GM21447 (cell line): ENCODE data around the gene IRF5.
A peak's percentile ranks its signal among the peaks of the same experiment; 100 is the strongest.
"Not testable (repeated sequence)": the region's sequence is repeated elsewhere in the genome, so short reads cannot be mapped to it uniquely, and the experiment has no call there.

Source experiments
- ATAC-seq: cut with Tn5 transposase; IDR thresholded peaks from one replicate; pipeline ENCODE4 v1.9.1; 2021; ENCODE audit not compliant: unreplicated experiment

Gene IRF5

DNA sequence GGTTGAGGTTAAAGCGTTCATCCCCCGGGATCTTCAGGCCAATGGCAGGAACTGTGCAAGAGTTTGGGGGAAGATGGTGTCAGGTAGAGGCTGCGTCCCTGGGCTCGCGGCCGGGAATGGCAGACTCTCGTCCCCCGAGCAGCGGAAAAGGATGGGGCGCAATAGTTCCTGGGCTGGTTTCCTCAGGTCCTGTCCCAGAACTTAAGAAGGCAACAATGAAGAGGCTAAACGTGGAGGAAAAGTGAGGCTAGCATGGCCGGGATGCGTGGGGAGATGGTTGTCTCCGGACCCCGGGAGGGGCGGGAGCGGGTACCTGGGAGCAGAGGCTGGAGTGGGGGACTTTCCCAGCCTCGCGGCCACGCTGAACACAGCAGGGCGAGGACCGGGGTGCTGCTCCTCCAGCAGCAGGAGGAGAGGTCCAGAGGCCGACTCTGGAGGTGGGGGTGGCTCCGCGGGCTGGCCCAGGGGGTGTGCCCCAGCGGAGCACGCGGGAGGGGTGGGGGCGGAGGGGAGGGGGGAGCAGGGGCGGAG lies 882 bp downstream of the IRF5 start:
- ATAC-seq: peak; percentile 5

DNA sequence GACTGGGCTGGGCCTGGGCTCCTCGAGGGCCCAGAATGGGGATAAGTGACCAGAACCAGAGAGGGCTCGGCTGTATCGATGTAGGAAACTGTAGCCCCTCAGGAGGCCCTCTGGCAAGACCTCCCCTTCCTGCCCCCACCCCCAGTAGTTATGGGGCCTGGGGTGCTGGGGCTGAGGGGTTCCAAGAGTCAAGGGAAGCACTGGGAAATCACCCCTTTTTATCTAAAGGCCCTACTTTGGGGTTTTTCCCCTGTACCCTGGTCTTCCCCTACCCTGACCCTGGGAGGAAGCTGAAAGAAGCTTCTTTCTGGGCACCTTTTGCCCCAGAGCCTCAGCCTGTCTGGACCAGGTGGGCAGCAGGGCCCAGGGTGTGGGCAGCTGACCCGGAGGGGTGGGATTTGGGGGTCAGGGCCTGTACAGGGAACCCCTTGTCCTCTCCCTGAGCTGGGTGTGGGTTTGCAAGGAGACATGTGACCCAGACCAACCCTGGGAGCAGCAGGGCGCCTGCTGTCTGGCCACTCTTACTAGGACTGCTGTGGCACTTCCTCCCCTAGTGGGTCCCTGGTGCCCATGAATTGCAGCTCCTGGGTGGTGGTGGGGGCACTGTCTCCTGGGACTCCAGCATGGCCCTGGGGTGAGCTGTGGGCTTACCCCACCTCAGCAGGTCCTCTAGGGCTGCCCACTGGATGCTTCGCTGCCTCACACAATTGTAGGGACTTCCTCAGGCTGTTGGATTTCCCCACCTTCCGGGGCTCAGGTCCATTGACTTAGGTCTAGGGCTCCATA lies 1.5 kb downstream of the IRF5 start:
- ATAC-seq: peak; percentile 20

- ATAC-seq: peak; percentile 22
Observed at GRCh38 chr7:128939861-128940410, 2.2 kb downstream of the IRF5 start.

DNA sequence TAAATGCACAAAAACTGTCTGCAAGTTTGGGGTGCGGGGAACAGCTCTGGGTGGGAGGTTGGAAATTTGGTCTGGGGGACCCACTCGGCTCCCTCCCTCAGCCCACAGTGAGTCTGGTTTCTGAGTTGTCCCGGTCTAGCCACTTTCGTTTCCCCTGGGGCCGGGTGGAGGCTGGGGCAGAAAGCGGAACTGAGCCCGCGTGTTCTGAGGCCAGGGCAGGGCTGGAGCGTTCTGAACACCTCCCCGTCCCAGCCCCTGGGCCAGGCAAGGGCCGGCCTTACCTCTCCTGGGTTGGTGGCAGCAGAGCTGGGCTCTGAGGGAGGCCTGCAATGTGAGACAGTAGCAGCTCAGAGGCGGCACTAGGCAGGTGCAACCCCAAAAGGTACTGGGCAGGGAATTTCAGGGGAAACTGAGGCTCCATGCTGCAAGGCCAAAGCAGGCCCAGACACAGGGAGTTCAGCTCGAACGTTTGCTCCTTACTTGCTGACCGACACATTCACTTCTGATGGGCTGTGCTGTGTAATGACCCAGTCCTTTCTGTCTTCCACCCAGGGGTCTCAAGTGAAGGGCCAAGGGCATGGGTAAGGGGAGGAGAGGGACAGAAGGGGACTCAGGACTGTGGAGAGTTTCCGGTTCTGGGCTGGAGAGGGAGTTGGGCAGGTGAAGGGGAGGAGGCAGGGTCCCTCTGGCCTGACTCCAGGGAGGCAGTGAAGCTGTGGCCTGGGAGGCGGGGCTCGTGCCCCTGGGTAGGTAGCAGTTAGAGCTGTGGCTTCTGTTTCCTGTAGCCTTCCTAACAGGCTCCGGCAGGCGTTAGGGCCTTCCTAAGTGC lies 3.0 kb downstream of the IRF5 start:
- ATAC-seq: peak; percentile 50

DNA sequence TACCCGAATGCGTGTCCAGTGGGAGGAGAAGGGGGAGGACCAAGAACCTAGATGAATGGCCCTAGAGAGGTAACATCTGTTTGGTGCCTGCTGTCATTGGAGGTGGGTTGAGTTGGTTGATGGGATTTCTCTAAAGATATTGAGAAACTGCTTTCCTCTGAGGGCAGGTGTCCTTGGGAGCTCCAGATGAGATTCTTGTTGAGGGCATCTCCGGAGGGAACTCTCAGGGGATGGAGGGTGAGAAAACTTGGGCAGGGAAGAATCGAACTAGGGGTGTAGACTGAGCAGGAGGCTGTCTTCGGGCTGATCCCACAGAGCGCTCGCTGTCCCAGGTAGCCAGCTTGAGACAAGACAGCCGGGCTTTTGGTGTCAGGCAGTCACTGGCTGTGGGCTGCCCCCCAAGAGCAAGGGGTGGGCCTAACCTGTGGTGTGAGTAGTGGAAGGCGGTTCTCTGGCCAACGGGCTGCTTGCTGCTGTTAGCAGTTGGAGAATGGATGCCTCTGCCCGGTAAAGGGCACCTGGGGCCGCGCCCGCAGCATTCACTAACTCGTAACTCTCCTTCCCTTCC lies 3.7 kb downstream of the IRF5 start:
- no peak for ATAC-seq

- no peak for ATAC-seq
Observed at GRCh38 chr7:128941946-128942526, 4.3 kb downstream of the IRF5 start.

DNA sequence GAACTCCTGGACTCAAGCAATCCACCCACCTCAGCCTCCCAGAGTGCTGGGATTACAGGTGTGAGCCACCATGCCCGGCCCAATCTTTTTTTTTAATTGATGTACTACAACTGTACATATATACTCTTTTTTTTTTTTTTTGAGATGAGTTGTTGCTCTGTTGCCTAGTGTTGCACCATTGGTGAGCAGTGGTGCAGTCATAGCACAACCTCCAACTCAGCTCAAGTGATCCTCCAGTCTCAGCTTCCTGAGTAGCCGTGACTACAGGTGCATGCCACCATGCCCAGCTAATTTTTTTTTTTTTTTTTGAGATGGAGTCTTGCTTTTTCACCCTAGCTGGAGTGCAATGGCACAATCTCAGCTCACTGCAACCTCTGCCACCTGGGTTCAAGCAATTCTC lies 5.5 kb downstream of the IRF5 start:
- not testable (repeated sequence) for ATAC-seq

- no peak for ATAC-seq
Observed at GRCh38 chr7:128944487-128945236, 6.9 kb downstream of the IRF5 start.

- no peak for ATAC-seq
Observed at GRCh38 chr7:128945668-128946366, 8.1 kb downstream of the IRF5 start.

DNA sequence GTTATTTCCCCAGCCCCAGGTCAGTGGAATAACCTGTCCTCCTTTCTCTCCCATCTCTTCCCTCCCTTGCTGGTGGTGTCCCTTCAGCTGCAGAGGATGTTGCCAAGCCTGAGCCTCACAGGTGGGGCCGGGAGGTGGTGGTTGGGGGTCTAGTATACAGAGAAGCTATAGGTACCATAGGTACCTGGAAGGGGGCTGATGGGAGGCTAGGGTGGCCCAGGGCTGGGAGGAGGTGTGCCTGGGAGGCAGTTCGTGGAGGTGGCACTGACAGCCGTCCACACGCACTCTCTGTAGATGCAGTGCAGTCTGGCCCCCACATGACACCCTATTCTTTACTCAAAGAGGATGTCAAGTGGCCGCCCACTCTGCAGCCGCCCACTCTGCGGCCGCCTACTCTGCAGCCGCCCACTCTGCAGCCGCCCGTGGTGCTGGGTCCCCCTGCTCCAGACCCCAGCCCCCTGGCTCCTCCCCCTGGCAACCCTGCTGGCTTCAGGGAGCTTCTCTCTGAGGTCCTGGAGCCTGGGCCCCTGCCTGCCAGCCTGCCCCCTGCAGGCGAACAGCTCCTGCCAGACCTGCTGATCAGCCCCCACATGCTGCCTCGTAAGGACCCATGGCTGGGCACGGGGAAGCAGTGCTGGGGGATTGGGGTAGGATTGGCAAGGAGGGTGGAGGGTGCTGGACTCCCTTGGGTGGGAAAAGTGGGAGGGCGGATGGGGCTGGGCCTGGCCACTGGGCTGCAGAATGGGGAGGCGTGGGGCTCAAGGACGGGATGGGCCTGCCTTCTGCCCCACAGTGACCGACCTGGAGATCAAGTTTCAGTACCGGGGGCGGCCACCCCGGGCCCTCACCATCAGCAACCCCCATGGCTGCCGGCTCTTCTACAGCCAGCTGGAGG lies 9.5 kb downstream of the IRF5 start:
- no peak for ATAC-seq

DNA sequence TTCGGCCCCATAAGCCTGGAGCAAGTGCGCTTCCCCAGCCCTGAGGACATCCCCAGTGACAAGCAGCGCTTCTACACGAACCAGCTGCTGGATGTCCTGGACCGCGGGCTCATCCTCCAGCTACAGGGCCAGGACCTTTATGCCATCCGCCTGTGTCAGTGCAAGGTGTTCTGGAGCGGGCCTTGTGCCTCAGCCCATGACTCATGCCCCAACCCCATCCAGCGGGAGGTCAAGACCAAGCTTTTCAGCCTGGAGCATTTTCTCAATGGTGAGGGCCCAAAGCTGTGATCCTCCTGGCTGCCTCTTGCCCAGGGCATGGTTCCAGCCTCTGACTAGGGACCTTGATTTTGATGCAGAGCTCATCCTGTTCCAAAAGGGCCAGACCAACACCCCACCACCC lies 10.1 kb downstream of the IRF5 start:
- no peak for ATAC-seq

GRCh38 chr7:128948312-128948973 lies 10.7 kb downstream of the IRF5 start:
- no peak for ATAC-seq

DNA sequence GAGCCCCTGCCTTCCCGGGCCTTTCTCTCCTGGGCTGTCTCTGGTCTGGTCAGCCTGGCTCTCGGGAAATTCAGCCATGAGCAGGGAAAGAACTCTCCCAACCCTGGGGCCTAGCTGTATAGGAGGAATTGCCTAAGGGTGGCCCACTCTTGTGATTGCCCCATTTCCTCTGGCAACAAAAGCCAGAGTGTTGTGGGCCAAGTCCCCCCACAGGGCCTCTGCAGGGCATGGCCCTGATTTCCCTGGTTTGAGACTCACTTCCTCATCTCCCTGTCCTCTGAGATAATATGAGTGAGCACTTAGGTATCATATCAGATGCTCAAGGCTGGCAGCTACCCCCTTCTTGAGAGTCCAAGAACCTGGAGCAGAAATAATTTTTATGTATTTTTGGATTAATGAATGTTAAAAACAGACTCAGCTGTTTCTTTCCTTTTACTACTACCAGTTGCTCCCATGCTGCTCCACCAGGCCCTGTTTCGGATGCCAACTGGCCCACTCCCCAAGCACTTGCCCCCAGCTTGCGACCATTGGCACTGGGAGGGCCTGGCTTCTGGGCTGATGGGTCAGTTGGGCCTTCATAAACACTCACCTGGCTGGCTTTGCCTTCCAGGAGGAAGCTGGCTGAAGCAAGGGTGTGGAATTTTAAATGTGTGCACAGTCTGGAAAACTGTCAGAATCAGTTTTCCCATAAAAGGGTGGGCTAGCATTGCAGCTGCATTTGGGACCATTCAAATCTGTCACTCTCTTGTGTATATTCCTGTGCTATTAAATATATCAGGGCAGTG lies 11.4 kb downstream of the IRF5 start:
- ATAC-seq: no peak

- ATAC-seq: no peak
Observed at GRCh38 chr7:128951296-128951695, 13.6 kb downstream of the IRF5 start.

GRCh38 chr7:128954150-128954549 lies 16.4 kb downstream of the IRF5 start:
- no peak for ATAC-seq

DNA sequence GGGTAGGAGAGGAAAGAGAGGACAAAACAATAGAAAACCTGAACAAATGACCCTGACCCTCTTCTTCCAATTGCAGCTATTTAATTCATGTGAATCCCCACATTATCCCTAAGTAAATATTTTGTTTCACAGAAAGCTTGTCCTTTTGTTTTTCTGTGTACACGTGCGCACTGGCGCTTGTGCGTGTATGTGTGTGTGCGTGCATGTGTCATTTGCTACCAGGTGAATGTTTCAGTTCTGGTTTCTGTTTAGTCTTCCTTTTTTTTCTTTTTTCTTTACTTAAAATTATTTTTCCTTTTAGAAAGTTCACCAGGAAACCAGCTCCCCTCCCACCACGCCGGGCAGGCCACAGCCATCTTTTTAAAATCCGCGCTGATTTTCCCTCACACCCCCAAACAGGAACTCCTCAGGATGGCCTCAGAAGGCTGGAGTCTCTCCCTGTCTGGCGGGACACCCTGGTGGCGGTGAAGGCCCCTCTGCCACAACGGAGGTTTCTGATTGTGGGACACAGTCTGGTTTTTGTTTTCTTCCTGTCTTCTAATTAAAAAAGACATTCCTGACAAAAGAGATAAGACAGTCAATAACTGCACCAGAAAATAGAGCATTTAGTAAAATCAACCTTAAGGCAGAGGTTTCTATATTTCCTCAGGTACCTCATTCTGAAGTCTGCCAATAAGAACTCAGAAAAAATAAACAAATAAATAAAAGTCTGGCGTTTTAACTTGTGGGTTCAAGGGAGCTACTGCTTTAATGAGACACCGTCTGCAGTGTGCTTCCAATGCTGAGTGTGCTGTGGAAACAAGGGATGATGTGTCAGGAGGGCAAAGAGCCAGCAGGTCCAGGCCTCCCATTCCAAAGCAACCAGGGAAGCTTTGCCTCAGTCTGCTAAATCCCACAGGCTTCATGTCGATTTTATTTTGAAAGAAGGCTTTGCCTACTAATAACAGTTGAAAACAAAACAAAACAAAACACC lies 17.4 kb downstream of the IRF5 start:
- peak; percentile 72 for ATAC-seq
